Purkinje cell (primary cell): ENCODE data around the gene IVNS1ABP. TPM values are rescaled to one million over a fixed set of nuclear protein-coding genes. Genes with fewer than 3 reads are reported as not detected.

Experiments used
- polyA plus RNA-seq: library from polyadenylated mRNA; unstranded; fragments of >200 nt; fragmentation: Nextera tagmentation; gene quantifications from 2 replicates; pipeline ENCODE4 v1.2.1, GENCODE V29; 2014

IVNS1ABP gene
- 82.4 and 121 TPM in 2 replicates for polyA plus RNA-seq

GRCh38 chr1:185317034-185317885, at the start of gene IVNS1ABP:
Gene IVNS1ABP, minus strand, starts transcription at chr1:185317243. Its CDS starts 7,750 bp downstream, at chr1:185309493.

Other genes starting within 250 kb of the IVNS1ABP start
- 10.8 and 14.4 TPM in 2 replicates for gene TRMT1L, start 160.3 kb downstream of the IVNS1ABP start, polyA plus RNA-seq
- gene SWT1, start 160.1 kb downstream of the IVNS1ABP start, polyA plus RNA-seq: 0.94 and 1.1 TPM in 2 replicates